GM12891 (cell line): Measurements from ENCODE around the gene KIF26A.

Experiments used
- PAX5 ChIP-seq: IDR thresholded peaks from 2 replicates; pipeline ENCODE4 v1.6.1; 2011; ENCODE audit warnings: low read length, moderate library complexity, mild to moderate bottlenecking; ENCODE audit not compliant: insufficient read depth, severe bottlenecking
- POLR2A ChIP-seq: IDR thresholded peaks from 2 replicates; pipeline ENCODE4 v1.6.1; 2011; ENCODE audit warnings: low read depth, low read length, control low read depth
- POLR2AphosphoS5 ChIP-seq: IDR thresholded peaks from 2 replicates; pipeline ENCODE4 v1.6.1; 2011; ENCODE audit warnings: low read depth, low read length, control low read depth
- POU2F2 ChIP-seq: IDR thresholded peaks from 2 replicates; pipeline ENCODE4 v1.6.1; 2011; ENCODE audit warnings: low read depth, mild to moderate bottlenecking, control low read depth, low read length, moderate library complexity
- SPI1 ChIP-seq: IDR thresholded peaks from 2 replicates; pipeline ENCODE4 v1.6.1; 2011; ENCODE audit warnings: low read depth, low read length, control low read depth
- TAF1 ChIP-seq: IDR thresholded peaks from 2 replicates; pipeline ENCODE4 v1.6.1; 2011; ENCODE audit warnings: low read depth, low read length, control low read depth

GRCh38 chr14:104101086-104101621 lies 37.2 kb upstream of the KIF26A start:
- no peak for TF ChIP-seq POLR2A
- no peak for TF ChIP-seq POLR2AphosphoS5
- no peak for TF ChIP-seq SPI1
- TF ChIP-seq TAF1, result no peak
- TF ChIP-seq POU2F2, result no peak
- no peak for TF ChIP-seq PAX5
